Skin epidermis (tissue), 12 donors: Measurements from ENCODE around the gene WDR12.
"Not testable (repeated sequence)": the region's sequence is repeated elsewhere in the genome, so short reads cannot be mapped to it uniquely, and the experiment has no call there.

ENCODE experiments used
- H3K27ac ChIP-seq, 21 experiments: fragments of 200-600 bp; sonication (generic) in 11 of 21; one replicate each; pipeline ENCODE4 v1.5.0; 2020; ENCODE audit warnings: mild to moderate bottlenecking in 3 of 21, inconsistent platforms in 2 of 21, moderate library complexity in 2 of 21
- H3K4me3 ChIP-seq, 7 experiments: fragments of 200-600 bp; sonication (generic) in 2 of 7; one replicate each; pipeline ENCODE4 v1.5.0; 2020; ENCODE audit warnings: inconsistent platforms in 2 of 7, mild to moderate bottlenecking in 2 of 7, moderate library complexity in 1 of 7

Gene WDR12

DNA sequence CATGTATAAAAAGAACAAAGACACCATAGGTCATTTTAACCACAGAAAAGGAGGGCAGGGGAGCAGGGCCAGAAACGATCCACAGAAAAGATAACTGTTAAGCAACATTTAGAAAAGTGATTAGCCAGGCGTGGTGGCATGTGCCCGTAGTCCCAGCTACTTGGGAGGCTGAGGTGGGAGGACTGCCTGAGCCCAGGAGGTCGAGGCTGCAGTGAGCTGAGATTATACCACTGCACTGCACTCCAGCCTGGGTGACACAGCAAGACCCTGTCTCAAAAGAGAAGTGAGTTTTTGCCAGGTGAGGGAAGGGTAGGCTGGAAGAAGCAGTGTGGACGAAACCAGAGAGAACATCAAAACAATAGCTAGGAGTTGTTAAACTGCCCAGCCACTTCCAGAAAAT is 3.3 kb downstream of the WDR12 start:
- Histone ChIP-seq H3K4me3 (no peak overlapping the region), H3K27ac (no peak overlapping the region)

DNA sequence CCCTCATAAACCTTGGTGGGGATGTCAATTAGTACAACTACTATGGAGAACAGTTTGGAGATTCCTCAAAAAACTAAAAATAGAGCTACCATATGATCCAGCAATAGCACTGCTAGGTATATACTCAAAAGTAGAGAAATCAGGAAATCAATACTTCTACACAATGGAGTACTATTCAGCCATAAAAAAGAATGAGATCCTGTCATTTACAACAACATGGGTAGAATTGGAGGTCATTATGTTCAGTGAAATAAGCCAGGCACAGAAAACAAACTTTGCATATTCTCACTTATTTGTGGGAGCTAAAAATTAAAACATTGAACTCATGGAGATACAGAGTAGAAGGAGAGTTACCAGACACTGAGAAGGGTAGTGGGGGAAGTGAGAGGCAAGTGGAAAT is 6.0 kb downstream of the WDR12 start:
- not testable (repeated sequence) for H3K27ac ChIP-seq, H3K4me3 ChIP-seq

DNA sequence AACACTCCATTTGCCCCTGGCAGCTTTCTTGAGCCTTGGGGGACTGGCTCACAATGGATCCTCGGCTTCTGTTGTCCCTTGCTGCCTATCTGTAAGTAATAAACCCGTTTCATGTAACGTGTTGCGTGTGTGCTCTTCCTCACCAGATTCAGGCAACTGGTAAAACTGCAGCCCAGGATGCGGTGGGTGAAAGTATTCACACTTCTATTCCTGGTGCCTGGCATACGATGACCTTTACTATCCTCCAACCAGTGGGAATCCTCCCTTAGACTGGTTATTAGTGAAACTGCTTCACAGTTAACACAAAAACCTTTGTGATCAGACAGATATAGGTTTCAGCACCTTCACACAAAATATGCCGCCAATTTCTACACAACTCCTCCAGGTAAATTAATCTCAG is 26.3 kb downstream of the WDR12 start:
- no peak overlapping the region for H3K27ac ChIP-seq
- H3K4me3 ChIP-seq, result no peak overlapping the region

DNA sequence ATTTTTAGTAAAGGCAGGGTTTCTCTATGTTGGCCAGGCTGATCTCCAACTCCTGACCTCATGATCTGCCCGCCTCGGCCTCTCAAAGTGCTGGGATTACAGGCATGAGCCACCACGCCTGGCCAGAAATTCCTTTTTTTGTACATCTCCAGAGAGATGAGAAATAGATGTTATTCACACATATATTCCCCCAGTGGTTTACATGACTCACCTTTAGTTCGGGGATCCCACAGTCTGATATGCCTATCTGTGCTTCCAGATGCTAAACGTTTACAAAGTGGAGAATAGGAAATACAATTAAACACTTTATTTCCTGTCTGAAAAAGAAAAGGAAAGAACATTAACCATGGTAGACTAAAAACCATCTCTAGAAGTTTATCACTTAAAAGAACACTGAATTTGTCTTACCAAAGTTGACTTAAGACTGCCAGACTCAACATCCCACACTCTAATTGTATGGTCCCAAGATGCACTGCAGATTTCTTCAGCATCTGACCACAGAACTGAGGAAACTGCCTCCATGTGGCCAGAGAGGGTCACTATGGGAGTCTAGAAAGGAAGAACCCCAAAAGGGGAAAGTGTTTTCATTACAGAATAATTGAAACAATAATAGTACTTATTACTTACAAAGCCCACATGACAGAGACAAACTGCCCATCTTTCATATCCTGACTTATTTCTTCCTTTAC is 27.3 kb downstream of the WDR12 start:
- Histone ChIP-seq H3K27ac (no peak overlapping the region), H3K4me3 (no peak overlapping the region)

DNA sequence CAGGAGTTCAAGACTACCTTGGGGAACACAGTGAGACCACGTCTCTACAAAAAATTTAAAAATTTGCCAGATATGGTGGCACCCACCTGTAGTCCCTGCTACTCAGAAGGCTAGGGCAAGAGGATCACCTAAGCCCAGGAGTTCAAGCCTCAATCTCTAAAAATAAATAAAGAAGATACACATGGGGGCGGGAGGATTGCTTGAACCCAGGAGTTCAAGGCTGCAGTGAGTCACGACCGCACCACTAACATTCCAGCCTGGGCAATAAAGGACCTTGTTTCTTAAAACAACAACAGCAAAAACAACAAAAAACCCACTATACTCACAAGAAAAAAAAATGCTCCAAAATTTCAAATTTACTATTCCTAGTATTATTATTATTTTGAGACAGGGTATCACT is 29.9 kb downstream of the WDR12 start:
- Histone ChIP-seq H3K27ac (no peak overlapping the region), H3K4me3 (no peak overlapping the region)

DNA sequence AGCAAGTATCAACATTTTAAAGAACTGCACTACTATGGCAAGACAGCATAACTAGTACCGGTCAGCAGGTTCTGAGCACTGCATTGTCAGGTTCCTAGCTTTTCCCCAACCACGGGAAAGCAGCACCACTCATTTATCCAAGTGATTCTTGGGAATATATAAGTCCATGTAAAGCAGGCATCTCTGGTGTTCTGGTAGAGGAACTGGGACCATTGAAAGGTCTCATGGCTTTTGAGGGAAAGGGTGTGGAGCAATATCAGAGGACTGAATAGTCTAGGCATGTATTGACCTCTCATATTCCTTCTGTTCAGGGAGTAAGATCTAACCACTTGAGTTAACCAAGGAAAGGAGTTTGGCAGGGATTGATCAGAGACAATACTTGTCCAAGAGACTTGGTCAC is 33.8 kb downstream of the WDR12 start:
- Histone ChIP-seq H3K4me3 (no peak overlapping the region), H3K27ac (no peak overlapping the region)

DNA sequence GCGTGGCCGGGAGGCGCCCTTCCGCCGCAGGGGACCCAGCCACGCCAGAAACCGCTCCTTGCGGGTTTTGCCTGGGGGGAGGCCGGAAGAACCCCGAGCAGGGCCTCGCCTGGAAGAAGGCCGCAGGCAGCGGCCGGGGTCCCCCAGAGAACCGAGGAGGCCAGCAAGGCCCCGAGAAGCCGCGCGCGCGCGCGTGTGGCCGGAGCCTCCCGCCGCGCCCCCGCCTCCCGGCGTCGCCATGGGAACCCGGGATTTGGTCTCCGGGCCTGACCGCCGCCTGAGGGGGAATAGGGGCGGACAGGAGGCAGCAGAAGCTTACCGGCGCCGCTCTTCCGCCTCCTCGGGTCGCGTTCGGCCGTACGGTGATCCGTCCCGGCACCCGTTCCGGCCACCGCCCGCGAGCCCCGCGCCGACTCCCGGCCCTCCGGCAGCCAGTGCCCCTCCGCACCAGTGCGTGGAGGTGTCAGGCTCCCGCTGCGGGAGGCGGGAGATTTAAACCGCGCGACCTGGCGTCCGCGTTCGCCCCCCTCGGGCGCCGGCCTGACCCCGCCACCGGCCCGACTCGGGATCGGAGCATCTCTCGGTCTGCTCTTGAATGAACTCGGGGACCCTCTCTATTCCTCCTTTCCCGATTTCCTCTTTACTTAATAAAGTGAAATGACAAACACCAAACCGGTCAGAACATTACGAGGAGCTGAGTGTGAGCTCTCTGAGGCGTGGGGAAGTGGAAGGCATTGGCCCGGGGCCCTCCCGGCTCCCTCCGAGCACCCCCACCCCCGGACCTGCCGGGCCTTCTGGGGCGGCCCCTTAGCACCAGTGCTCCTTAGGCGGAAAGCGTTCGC is 40.0 kb downstream of the WDR12 start, which contains the start of gene ICA1L:
Gene ICA1L (minus strand): TSS at position 467 of the 842 bp plus-strand sequence. CDS start 42,757 bp downstream, outside the sequence.
- Histone ChIP-seq H3K27ac (peak within 1 kb of the TSS in 17 of 21 experiments; percentile 31 to 85 (median 74)), H3K4me3 (peak within 1 kb of the TSS; percentile 54 to 85 (median 71))

DNA sequence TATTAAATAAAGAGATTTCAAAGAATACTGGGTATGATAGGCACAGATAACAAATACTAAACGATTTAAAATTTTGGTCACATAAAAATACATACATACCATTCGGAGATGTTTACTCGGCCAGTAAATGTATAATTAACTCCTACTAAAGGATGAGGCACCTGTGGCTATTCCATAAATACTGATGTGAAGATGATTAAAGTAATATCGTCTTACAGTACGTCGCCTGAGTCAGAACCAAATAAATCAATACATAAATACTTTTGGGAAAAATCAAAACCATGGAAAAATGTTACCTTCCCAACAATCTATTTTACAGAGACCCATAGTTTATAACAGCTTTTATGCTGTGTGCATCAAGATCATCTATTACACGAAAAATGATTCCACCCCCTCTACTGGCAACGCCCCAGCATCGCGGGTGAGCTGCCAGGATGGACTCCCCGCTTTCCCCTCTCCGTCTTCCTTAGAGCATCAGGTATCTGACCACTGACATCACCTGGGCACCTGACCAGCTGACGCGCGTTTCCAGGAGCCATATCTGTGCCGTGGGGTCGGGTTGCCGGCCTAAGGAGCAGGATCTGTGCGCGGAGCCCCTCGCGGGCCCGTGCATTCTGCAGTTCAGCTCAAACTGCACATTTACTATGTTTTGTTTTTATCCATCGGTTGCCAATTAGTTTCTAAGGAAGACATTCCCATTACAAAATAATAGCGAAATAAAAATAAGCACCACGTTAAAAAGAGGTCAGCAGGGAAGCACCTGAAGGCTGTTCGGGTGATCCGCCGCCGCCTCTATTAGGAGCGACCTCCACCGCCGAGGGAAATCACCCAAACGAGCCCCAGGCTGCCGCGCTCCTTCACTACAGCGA is 40.8 kb downstream of the WDR12 start:
- peak overlapping the region; percentile 54 to 85 (median 71) for H3K4me3 ChIP-seq
- peak overlapping the region in 17 of 21 experiments; percentile 31 to 85 (median 74) for H3K27ac ChIP-seq

DNA sequence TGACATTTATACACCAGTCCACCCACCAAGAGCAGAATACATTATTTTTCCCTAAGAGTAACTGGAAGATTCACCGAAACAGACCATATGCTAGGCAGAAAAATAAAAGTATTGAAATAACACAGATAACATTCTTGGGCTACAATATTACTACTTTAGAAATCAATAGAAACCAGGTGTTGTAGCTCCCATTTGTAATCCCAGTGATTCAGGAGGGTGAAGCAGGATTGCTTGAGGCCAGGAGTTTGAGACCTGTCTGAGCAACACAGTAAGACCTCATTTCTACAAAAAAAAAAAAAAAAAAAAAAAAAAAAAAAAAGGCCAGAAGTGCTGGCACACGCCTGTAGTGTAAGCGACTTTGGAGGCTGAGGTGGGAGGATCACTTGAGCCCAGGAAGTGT is 49.5 kb downstream of the WDR12 start:
- Histone ChIP-seq H3K4me3 (no peak overlapping the region), H3K27ac (no peak overlapping the region)

DNA sequence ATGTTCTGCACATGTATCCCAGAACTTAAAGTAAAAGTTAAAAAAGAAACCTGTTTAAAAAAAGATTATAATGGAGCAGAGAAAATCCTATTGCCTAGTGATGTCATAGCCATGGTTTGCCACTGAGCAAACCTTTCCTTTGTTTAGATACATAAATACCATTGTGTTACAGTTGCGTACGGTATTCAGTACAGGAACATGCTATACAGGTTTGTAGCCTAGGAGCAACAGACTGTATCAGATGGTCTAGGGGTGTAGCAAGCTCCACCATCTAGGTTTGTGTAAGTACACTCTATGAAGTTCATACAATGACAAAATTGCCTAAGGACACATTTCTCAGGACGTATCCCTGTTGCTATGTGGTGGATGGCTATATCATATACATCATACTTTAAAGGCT is 52.9 kb downstream of the WDR12 start:
- Histone ChIP-seq H3K27ac (no peak overlapping the region), H3K4me3 (no peak overlapping the region)

DNA sequence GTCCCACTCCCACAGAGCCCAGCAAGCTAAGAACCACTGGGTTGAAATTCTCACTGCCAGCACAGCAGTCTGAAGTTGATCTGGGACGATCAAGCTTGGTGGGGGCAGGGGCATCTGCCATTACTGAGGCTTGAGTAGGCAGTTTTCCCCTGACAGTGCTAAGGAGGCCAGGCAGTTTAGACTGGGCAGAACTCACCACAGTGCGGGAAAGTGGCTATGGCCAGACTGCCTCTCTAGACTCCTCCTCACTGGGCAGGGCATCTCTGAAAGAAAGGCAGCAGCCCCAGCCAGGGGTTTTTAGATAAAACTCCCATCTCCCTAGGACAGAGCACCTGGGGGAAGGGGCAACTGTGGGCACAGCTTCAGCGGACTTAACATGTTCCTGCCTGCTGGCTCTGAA is 62.1 kb downstream of the WDR12 start:
- not testable (repeated sequence) for H3K4me3 ChIP-seq
- peak overlapping the region in 1 of 21 experiments; percentile 23 for H3K27ac ChIP-seq

DNA sequence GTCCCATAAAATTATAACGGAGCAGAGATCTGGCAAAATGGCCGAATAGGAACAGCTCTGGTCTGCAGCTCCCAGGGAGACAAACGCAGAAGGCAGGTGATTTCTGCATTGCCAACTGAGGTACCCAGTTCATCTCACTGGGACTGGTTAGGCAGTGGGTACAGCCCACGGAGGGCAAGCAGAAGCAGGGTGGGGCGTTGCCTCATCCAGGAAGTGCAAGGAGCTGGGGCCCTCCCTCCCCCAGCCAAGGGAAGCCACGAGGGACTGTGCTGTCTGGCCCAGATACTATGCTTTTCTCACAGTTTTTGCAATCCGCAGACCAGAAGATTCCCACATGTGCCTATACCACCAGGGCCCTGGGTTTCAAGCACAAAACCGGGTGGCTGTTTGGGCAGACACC is 62.7 kb downstream of the WDR12 start:
- H3K4me3 ChIP-seq, result no peak overlapping the region
- peak overlapping the region in 1 of 21 experiments; percentile 23 for H3K27ac ChIP-seq

DNA sequence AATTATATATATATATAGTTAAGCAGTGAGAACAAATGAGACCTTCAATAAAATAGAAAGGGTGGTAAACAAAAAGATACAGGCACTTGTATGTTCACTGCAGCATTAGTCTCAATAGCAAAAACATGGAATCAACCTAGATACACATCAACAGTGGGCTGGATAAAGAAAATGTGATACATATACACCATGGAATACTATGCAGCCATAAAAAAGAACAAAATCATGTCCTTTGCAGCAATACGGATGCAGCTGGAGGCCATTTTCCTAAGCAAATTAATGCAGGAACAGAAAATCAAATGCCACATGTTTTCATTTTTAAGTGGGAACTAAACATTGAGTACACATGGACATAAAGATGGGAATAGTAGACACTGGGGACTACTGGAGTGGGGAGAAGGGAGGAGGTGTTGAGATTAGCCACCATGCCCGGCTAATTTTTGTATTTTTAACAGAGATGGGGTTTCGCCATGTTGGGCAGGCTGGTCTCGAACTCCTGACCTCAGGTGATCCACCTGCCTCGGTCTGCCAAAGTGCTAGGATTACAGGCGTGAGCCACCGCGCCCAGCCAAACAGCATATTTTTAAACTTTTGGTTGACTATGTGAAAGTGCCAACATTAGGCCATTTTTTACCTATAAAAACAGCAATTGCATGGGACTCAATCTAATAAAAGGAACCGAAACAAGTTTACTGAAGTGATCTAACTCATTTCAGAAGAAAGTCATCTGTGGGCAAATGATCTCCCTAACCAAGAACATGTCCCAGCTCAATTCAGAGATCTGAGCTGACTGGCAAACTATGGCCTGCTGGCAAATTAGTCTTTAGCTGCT is 63.6 kb downstream of the WDR12 start:
- Histone ChIP-seq H3K4me3 (no peak overlapping the region), H3K27ac (no peak overlapping the region)

DNA sequence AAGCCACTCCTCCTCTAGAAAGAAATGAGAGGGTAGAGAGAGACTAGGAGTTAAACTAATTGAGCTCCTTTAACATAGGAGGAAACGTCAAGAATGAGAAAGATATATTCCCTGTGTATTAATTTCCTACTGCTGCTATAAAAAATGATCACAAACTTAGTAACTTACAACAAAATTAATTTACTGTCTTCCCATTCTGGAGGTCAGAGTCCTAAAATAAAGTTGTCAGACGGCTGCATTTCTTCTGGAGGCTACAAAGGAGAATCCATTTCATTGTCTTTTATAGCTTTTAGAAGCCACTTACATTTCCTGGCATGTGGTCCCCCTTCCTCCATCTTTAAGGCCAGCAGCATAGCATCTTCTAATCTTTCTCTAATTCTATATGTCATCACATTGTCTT is 66.8 kb downstream of the WDR12 start:
- Histone ChIP-seq H3K4me3 (no peak overlapping the region), H3K27ac (no peak overlapping the region)

DNA sequence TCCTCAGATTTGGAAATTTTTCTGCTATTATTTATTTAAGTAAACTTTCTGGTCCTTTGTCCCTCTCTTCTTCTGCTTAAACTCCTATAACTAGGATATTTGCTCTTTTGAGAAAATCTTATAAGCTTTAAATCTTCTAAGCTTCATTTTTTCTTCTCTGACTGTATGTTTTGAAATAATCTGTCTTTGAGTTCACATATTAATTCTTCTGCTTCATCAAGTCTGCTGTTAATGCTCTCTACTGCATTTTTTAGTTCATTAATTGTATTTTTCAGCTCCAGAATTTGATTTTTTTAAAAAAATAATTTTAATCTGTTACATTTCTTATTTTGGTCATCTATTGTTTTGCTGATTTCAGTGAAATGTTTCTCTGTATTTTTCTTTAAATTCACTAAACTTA is 68.8 kb downstream of the WDR12 start:
- H3K4me3 ChIP-seq, result no peak overlapping the region
- H3K27ac ChIP-seq, result no peak overlapping the region

DNA sequence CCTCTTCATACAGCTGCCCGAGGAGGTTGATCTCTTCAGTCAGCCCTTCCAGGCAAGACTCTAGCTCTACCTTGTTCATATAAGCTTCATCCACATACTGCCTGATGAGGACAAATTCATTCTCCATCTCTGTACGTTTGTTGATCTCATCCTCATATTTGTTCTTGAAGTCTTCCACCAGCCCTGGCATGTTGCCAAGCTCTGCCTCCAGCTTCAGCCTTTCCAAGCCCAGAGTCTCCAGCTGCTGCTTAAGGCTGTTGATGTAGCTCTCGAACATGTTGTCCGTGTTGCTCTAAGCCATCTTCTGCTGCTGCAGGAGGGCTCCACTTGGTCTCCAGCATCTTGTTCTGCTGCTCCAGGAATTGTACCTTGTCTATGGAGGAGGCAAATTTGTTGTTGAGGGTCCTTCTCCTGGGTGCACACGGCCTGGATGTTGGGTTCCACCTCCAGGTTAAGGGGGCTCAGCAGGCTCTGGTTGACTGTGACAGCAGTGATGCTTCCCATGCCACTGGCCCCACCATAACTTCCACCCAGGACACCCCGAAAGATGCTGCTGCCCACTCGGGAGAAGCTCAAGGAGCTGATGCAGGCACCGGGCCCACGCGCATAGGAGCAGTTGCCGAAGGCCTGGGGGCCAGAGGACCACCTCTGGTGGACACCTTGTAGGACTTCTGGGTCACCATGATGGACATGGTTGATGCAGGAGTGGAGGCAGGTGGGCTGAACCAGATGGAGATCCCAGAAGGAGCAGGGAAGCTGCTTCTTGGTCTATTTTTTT is 70.2 kb downstream of the WDR12 start:
- Histone ChIP-seq H3K27ac (no peak overlapping the region), H3K4me3 (no peak overlapping the region)

DNA sequence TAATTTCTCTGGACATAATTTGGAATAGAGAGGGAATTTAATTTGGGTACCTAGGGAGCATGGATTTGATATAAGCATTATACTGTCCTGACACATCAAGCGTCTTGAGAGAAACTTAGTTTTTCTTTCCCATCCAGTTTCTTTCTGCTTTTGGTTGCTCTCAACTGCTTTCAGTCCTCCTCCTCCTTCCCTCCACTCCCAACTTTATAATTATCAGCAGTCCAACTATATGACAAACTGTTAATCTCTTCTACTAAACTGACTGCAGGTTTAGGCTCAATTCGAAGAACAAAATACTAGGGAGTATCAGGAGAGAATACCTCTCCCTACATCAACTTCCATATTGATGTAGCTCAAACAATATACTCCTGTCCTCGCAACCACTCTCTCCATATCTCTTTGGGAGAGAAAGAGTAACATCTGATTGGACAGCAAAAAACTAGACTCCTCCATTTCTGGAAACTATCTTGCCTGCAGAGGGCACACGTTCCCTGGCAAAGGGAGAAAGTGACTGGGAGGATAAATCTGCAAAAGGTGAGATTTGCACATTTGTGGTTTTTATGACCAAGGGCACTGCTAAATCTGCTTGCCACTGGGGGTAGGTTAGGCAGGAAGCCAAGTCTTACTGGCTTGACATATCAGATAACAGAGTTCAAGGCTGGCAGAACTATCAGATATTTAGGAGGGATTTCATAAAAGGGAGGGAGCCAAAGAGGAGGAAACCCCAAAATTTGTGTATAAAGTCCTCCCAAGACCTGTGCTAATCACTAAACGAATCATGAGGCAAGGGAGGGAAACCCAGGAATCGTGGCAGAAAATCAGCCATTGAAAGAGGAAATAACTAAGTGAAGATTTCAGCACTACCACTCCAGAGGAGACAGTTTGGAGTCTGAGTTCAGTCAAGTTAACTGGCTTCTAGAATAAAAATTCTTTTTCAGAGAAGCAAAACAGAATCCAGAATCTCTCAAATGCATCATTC is 79.9 kb downstream of the WDR12 start:
- H3K4me3 ChIP-seq, result no peak overlapping the region
- H3K27ac ChIP-seq, result no peak overlapping the region
